Raji (cell line): ENCODE results near the gene ESPNL.

Experiments used
- POLR2A ChIP-seq: IDR thresholded peaks from 2 replicates; pipeline ENCODE4 v1.6.1; 2011; ENCODE audit warnings: low read depth, low read length, control low read depth; ENCODE audit not compliant: insufficient read depth

ESPNL gene

GRCh38 chr2:238116298-238117198 is 16.4 kb downstream of the ESPNL start:
- TF ChIP-seq POLR2A: no peak

DNA sequence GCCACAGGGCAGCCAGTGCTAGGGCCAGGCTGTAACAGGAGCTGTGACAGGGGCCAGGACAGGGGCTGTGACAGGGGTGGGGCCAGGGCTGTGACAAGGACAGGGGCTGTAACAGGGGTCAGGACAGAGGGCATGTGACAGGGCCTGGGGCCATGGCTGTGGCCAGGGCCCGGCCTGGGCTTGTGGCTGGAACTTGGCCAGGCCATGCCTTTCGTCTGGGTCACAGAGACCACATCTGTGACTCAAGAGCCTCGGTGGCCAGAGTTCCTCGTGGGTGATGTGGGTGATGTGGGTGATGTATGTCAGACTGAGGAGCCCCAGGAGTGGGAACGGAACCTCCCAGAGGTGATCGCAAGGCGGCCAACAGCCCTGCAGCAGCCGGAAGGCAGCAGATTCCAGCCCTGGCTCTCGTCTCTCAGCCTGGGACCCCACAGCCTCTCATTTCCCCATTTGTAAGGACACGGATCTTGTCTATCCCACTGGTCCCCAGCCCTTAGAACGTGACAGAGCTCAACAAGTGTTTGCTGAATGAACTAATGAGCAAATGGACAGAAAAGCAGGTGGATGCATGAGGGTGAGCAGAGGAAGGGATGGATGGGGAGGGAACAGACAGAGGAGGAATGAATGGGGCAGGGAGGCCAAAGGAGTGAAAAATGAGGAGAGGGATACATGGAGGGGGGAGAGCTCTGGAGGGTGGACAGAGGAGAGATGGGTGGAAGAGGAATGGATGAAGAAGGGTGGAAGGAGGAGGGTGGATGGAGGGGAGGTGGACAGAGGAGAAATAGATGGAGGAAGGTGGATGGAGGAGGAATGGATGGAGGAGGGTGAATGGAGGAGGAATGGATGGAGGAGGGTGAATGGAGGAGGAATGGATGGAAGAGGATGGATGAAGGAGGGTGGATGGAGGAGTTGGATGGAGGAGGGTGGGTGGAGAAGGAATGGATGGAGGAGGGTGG is 17.3 kb downstream of the ESPNL start:
- TF ChIP-seq POLR2A: no peak

DNA sequence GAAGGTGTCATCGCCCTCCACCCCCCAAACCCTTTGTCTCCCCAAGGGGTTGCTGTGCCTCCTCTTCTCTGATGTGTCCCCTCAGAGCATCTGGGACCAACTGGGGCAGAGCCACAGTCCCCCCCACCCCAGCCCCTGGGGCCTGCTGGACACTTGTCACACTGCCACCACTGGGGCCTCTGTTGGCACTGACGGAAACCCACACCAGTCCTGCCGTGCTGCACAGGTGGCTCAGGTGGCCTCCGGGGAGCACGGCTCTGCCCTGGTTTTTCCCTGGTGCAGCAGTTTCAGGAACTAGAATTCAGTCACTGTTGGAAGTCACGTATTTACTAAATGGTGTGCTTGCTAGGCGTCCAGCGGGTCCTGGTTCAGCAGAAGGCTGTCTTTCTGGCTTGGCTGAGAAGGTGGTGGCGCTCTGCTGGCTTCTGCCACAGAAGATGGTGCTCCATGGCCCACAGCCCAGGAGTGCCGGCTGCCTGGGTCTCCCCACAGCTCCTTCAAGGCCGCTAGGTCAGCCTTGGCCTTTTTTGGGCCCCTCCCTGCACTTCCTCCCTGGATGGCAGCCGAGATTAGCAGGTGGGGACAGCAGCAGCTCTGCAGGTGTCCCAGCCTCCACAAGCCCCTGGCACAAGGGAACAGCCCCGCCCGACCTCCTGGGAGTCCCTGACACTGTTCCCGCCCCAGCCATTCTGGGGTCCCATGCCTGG is 19.8 kb downstream of the ESPNL start:
- TF ChIP-seq POLR2A: no peak

DNA sequence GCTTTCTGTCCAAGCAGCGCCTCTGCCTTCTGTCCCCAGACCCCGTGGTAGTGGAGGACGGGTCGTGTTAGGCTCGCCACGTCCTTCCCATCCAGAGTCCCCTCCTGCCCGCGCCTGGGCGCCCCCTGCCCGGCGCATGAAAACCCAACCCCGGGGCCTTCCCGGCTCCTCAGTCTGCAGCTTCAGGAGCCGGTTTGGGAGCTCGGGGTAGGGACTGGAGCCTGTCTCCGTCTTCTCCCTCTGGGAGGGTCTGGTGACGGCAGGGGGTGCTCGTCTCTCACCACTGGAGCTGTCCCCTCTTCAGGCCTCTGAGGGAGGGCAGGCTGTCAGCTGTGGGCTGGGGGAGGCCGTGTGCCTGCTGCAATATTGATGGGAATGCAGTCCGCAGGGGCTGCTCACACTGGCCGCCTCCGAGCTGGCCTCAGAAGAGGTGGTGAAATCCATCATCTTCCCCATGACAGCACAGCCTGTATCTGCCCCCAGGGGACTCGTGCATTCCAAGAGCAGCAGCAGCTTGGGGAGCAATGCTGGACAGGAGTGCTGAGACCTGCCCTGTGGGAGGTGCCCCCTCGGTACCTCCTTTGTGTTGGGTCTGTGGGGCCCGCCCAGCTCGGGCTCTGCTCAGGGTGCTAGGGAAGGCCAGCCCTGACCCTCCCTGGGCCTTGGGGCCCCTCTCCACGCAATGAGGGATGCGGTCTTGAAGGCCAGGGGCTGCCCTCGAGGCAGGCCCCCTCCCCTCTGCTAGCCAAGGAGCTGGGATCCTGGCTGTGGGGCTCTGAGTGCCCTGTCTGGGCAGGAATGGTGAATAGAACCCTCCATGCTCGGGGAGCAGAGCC is 20.5 kb downstream of the ESPNL start:
- no peak for TF ChIP-seq POLR2A

DNA sequence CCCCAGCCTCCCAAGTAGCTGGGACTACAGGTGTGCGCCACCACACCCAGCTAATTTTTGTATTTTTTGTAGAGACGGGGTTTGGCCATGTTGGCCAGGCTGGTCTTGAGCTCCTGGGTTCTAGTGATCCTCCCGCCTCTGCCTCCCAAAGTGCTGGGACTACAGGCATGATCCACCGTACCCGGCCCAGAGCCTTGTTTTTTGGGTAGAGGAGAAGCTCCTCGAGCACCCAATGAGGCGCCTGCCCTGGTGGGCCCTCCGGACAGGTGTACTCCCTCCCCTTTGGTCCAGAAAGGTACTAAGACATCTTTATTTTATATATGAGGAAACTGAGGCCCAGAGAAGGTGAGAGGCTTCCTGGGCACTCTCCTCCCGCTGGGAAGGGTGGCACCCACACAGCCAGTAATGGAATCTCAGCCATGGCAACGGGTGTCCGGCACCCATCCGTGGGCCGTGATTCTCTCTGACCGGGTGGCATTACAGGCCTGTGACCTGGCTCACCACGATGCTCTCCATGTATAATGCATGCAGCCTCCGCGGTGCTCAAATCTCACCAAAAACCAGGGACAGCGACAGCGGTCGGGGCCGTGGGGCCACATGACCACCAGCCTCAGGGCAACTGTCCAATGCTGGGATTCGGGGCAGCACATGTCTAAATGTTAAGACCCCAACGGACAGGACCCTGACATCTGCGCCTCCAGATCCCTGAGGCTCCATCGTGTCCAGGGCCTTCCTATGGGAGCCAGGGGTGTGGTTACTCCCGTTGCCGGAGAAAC is 21.6 kb downstream of the ESPNL start:
- TF ChIP-seq POLR2A: no peak

GRCh38 chr2:238122287-238123217 is 22.4 kb downstream of the ESPNL start:
- no peak for TF ChIP-seq POLR2A

- no peak for TF ChIP-seq POLR2A
Observed at GRCh38 chr2:238123218-238123971, 23.3 kb downstream of the ESPNL start.

DNA sequence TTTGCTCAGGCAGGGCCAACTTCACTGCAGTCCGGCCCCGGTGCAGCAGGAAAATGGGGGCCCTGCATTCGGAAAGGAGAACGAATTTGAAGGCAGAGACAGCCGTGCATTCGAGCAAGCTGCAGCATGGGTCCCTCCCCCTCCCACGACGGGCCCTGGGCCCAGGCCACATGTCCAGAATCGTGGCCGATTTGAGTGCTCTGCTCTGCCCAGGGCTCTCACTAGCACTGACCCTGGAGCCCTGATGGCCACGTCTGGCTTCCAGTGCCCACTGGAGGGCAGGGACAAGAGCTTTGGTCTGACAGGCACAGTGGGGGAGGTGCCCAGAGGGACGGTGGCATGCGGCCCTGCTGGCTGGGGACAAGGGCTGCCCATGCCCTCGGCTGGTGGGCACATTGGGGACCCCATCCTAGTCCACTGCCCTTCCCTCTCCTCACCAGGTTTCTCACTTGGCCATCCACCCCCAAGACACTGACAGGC is 23.9 kb downstream of the ESPNL start:
- TF ChIP-seq POLR2A: no peak

DNA sequence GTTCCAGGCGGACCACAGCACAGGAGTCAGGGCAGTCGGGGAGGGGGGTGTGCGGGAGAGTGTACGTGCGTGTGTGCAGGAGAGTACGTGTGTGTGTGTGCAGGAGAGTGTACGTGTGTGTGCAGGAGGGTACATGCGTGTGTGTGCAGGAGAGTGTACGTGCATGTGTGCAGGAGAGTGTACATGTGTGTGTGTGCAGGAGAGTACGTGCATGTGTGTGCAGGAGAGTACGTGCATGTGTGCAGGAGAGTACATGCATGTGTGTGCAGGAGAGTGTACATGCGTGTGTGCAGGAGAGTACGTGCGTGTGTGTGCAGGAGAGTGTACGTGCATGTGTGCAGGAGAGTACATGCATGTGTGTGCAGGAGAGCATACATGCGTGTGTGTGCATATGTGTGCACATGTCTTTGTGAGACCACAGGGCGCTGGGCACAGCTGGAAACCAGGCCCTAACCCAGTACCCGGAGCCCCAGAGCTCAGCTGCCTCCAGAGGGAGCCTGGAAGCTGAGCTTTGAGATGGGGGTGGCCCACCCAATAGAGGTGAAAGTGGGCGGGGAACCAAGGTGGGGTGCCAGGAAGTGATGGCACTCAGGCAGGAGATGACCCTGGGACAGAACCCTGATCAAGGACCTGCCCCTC is 24.5 kb downstream of the ESPNL start:
- TF ChIP-seq POLR2A: no peak

DNA sequence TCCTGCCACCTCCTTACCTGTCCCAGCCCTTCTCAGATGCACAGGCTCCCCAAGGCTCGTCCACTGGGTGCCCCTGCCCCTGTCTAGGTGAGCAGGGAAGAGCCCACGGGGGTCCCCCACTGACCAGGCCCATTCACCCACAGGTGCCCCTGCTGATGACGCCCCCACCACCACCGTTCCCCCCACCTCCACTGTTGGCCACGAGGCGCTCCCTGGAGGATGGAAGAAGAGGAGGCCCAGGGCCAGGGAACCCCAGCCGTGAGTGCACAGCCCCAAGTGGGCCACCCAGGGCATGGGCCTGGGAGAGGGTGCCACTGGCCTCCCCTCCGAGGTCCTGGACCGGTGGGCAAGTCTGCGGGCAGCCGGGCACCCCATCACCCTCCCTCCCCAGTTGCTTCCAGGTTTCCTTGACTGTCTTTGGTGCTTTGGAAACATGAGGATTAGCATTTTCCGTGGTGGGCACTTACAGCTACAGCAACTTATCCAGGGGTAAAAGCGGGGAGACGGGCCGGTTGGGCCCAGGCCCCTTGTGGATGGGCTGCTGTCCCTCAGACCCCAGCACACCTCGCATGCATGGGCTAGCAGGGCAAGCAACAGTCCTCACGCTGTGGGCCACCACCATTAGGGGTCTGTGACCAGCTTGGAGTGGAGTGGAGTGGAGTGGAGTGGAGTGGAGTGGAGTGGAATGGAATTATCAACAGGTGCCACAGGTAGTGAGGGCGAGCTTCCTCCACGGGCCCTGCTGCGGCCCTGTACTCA is 25.2 kb downstream of the ESPNL start:
- TF ChIP-seq POLR2A: no peak
